GM12878 (cell line): ENCODE measurements around the gene BPTF. TPM values are rescaled to one million over a fixed set of nuclear protein-coding genes. Genes with fewer than 3 reads are reported as not detected.

Source experiments
- ATAC-seq: fragments of 200-7000 bp; cut with Tn5 transposase; 3 replicates; pipeline ENCODE4 v1.9.1; 2020; ENCODE audit warnings: mild to moderate bottlenecking, moderate library complexity
- BruUV-seq: library from RNA; stranded (reverse); fragments of 400-500 nt; replicated peaks from 2 replicates; lab custom pipeline; 2021; lab: Mats Ljungman, UMichigan
- CTCF ChIA-PET: fragments of 300-600 bp; sonication (Branson Sonifier 250); formaldehyde crosslinking; extraction: SDS; loops from one replicate; lab custom pipeline; 2021; ENCODE audit warnings: inconsistent platforms; lab: Yijun Ruan, JAX
- POLR2A ChIA-PET: fragments of 350-600 bp; formaldehyde crosslinking; extraction: SDS; loops from one replicate; lab custom pipeline; 2021; ENCODE audit warnings: inconsistent platforms; lab: Charles Lee
- RAD21 ChIA-PET: fragments of 300-600 bp; sonication (Branson Sonifier 250); formaldehyde crosslinking; loops from one replicate; lab custom pipeline; 2023; ENCODE audit warnings: antibody characterized with exemption; ENCODE audit not compliant: unreplicated experiment; lab: Charles Lee
- SMC1A ChIA-PET: fragments of 300-600 bp; sonication (Branson Sonifier 250); formaldehyde crosslinking; loops from one replicate; lab custom pipeline; 2023; ENCODE audit not compliant: unreplicated experiment, uncharacterized antibody; lab: Charles Lee
- DNase-seq: peaks from one replicate; pipeline ENCODE4 v3.0.0-alpha.2; 2011; ENCODE audit warnings: low read depth, low spot score
- FAIRE-seq: peaks from 3 replicates; lab custom pipeline; 2011; peaks lifted over from hg19 to GRCh38; lab: Jason Lieb, UNC
- H2AFZ ChIP-seq: 2 replicates; pipeline ENCODE4 v1.6.0; 2011; ENCODE audit warnings: low read depth, low read length, control low read depth; ENCODE audit not compliant: control insufficient read depth
- H3K27ac ChIP-seq: 2 replicates; pipeline ENCODE4 v1.5.1; 2011; ENCODE audit warnings: control low read depth; ENCODE audit not compliant: control insufficient read depth, insufficient read depth
- H3K27me3 ChIP-seq, 2 experiments: replicated peaks in 1 of 2; 2 replicates each; pipeline versions ENCODE4 v1.6.0 to v1.6.1; 2011; ENCODE audit warnings: low read length in 1 of 2; ENCODE audit not compliant: control insufficient read depth in 2 of 2, insufficient read depth in 2 of 2
- H3K36me3 ChIP-seq, 2 experiments: 2 replicates each; pipeline ENCODE4 v1.5.1; 2011; ENCODE audit warnings: low read length in 1 of 2; ENCODE audit not compliant: control insufficient read depth in 2 of 2, insufficient read depth in 2 of 2
- H3K4me1 ChIP-seq: 2 replicates; pipeline ENCODE4 v1.6.1; 2011; ENCODE audit warnings: mild to moderate bottlenecking, low read length, moderate library complexity, mixed read lengths; ENCODE audit not compliant: control insufficient read depth, insufficient read depth
- H3K4me2 ChIP-seq: 2 replicates; pipeline ENCODE4 v1.6.0; 2011; ENCODE audit warnings: control low read depth; ENCODE audit not compliant: control insufficient read depth, insufficient read depth
- H3K4me3 ChIP-seq: fragments of 200-600 bp; sonication (generic); 2 replicates; pipeline ENCODE4 v1.5.1; 2016
- H3K79me2 ChIP-seq: 2 replicates; pipeline ENCODE4 v1.6.0; 2011; ENCODE audit warnings: low read length; ENCODE audit not compliant: control insufficient read depth, insufficient read depth
- H3K9ac ChIP-seq: 2 replicates; pipeline ENCODE4 v1.8.0; 2011; ENCODE audit warnings: low read length, control low read depth, mixed read lengths; ENCODE audit not compliant: control insufficient read depth, insufficient read depth
- H3K9me3 ChIP-seq: replicated peaks from 3 replicates; pipeline ENCODE4 v1.5.1; 2011; ENCODE audit warnings: mild to moderate bottlenecking, low read length; ENCODE audit not compliant: control insufficient read depth, insufficient read depth
- H4K20me1 ChIP-seq: 2 replicates; pipeline ENCODE4 v1.6.0; 2011; ENCODE audit not compliant: control insufficient read depth, insufficient read depth
- CBFB ChIP-seq: IDR thresholded peaks from 2 replicates; pipeline ENCODE4 v1.6.1; 2016; ENCODE audit warnings: antibody characterized with exemption, low read depth
- E2F4 ChIP-seq: IDR thresholded peaks from 2 replicates; pipeline ENCODE4 v1.6.1; 2012; ENCODE audit warnings: low read depth, low read length, improper control_type of control experiment
- E2F8 ChIP-seq: fragments of 450-650 bp; IDR thresholded peaks from 2 replicates; pipeline ENCODE4 v1.6.1; 2018; ENCODE audit warnings: mild to moderate bottlenecking, low read depth, moderate library complexity; ENCODE audit not compliant: partially characterized antibody
- ELK1 ChIP-seq: IDR thresholded peaks from 2 replicates; pipeline ENCODE4 v1.6.1; 2012; ENCODE audit warnings: low read depth, low read length, improper control_type of control experiment
- ESRRA ChIP-seq: IDR thresholded peaks from 2 replicates; pipeline ENCODE4 v1.6.1; 2012; ENCODE audit warnings: mild to moderate bottlenecking, low read length, improper control_type of control experiment
- HDGF ChIP-seq: fragments of 450-650 bp; IDR thresholded peaks from 2 replicates; pipeline ENCODE4 v1.6.1; 2016; ENCODE audit warnings: antibody characterized with exemption
- MYC ChIP-seq: IDR thresholded peaks from 2 replicates; pipeline ENCODE4 v1.6.1; 2011; ENCODE audit warnings: mild to moderate bottlenecking, low read length, moderate library complexity, inconsistent platforms; ENCODE audit not compliant: insufficient read depth, insufficient replicate concordance, insufficient read length, severe bottlenecking
- NBN ChIP-seq: fragments of 450-650 bp; IDR thresholded peaks from 2 replicates; pipeline ENCODE4 v1.6.1; 2016
- NKRF ChIP-seq: fragments of 450-650 bp; conservative IDR thresholded peaks from 2 replicates; pipeline ENCODE4 v1.6.1; 2017; ENCODE audit warnings: mild to moderate bottlenecking, moderate library complexity
- RELA ChIP-seq: fragments of 450-650 bp; IDR thresholded peaks from 2 replicates; pipeline ENCODE4 v1.8.0; 2014; ENCODE audit warnings: borderline replicate concordance; ENCODE audit not compliant: partially characterized antibody
- SIN3A ChIP-seq: IDR thresholded peaks from 2 replicates; pipeline ENCODE4 v1.6.1; 2012; ENCODE audit warnings: low read depth, low read length, improper control_type of control experiment
- SMAD1 ChIP-seq: fragments of 450-650 bp; IDR thresholded peaks from 2 replicates; pipeline ENCODE4 v1.6.1; 2018; ENCODE audit warnings: mild to moderate bottlenecking, low read depth; ENCODE audit not compliant: partially characterized antibody
- SMC3 ChIP-seq: IDR thresholded peaks from 2 replicates; pipeline ENCODE4 v1.6.1; 2011; ENCODE audit warnings: low read length, improper control_type of control experiment, borderline replicate concordance
- SREBF2 ChIP-seq: IDR thresholded peaks from 2 replicates; pipeline ENCODE4 v1.6.1; 2012; ENCODE audit warnings: mild to moderate bottlenecking, low read length
- ZNF207 ChIP-seq: fragments of 450-650 bp; IDR thresholded peaks from 2 replicates; pipeline ENCODE4 v1.6.1; 2014; ENCODE audit warnings: antibody characterized with exemption, mild to moderate bottlenecking, borderline replicate concordance
- ZSCAN29 ChIP-seq: fragments of 450-650 bp; IDR thresholded peaks from 2 replicates; pipeline ENCODE4 v1.6.1; 2017; ENCODE audit warnings: mild to moderate bottlenecking, moderate library complexity
- WGBS: methylation state at CpG from one replicate; pipeline ENCODE4 v1.1.6; 2016; ENCODE audit warnings: low lambda C conversion rate; ENCODE audit not compliant: insufficient replicate concordance, insufficient coverage; ENCODE audit errors: missing lambda C conversion rate; 5-methylcytosine and 5-hydroxymethylcytosine counted together
- in situ Hi-C: fragments of 300-500 bp; cut with MboI; formaldehyde crosslinking; loops from 9 replicates; pipeline ENCODE4 v1.14.3; 2018; ENCODE audit warnings: mixed read lengths
- intact Hi-C: fragments of 100-400 bp; cut with micrococcal nuclease; formaldehyde crosslinking; loops from one replicate; pipeline ENCODE4 v1.14.2; 2022; ENCODE audit not compliant: unreplicated experiment
- polyA plus RNA-seq, 11 experiments: library from polyadenylated mRNA; depleted of rRNA in 4 of 11; unstranded in 6 of 11; stranded (reverse) in 5 of 11; fragments of >200 nt; fragmentation: Nextera tagmentation in 4 of 11; fragmentation: Illumina TruSeq in 1 of 11; extraction: Ambion mirVana in 4 of 11; extraction: Trizol in 1 of 11; gene quantifications; 1 replicate in 1 of 11; 2 replicates in 10 of 11; pipeline versions ENCODE4 v1.2.1 to v1.2.3, GENCODE V29; 2011 to 2016; ENCODE audit warnings: inconsistent platforms in 2 of 11, missing spikeins in 2 of 11, low read depth in 1 of 11
- total RNA-seq, 4 experiments: library from RNA; depleted of rRNA in 3 of 4; stranded (reverse); fragments of >200 nt in 3 of 4; fragmentation: Illumina TruSeq in 1 of 4; extraction: Trizol in 1 of 4; gene quantifications; 2 replicates each; pipeline versions ENCODE4 v1.2.1 to v1.2.3, GENCODE V29; 2013 to 2021

BPTF gene
- total and polyA plus RNA-seq, 10 of the 15 experiments (the other 5 are each of a cell fraction or from before 2014, with no cell fraction given) = 19.4 to 78.3 (median 44.8) TPM

- TF ChIP-seq NKRF (no peak), E2F8 (no peak), MYC (no peak), NBN (no peak), ZNF207 (no peak), ESRRA (no peak), E2F4 (no peak), SMC3 (no peak), SIN3A (no peak), SREBF2 (no peak), CBFB (no peak), HDGF (no peak), RELA (no peak), ELK1 (no peak), ZSCAN29 (no peak), SMAD1 (no peak)
Measured at GRCh38 chr17:67785504-67785903, 39.8 kb upstream of the BPTF start.

More at GRCh38 chr17:67785504-67785903, 39.8 kb upstream of the BPTF start:
- ChIA-PET SMC1A (no interaction called here), RAD21 (no interaction called here), POLR2A (interaction anchor here (0.6 kb wide), 1 partner anchor 169 kb away, joined by 4 read pairs; no protein-coding TSS in a partner anchor), CTCF (interaction anchor here (0.9 kb wide), 1 partner anchor 407 kb away, joined by 6 read pairs; no protein-coding TSS in a partner anchor)
- intact Hi-C loops (no loop called here), in situ Hi-C loops (no loop called here)
- ATAC-seq (no peak), DNase-seq (no peak), FAIRE-seq (no peak)
- Histone ChIP-seq H3K27ac (no peak overlapping the region), H3K4me2 (no peak overlapping the region), H4K20me1 (no peaks in the 10 kb centered on the region), H3K36me3 (no peaks in the 10 kb centered on the region), H2AFZ (no peak overlapping the region), H3K4me1 (peaks cover 5% of the 10 kb centered on the region; the same call in 1 of the 2 replicates), H3K4me3 (no peak overlapping the region), H3K79me2 (no peaks in the 10 kb centered on the region), H3K27me3 (no peaks in the 10 kb centered on the region), H3K9me3 (no peaks in the 10 kb centered on the region), H3K9ac (no peak overlapping the region)
- WGBS = 53% methylated on average over 5 of the region's 5 CpGs
- no TSS peak for BruUV-seq
